ENCODE measurements around the gene GALNTL6. TPM values are rescaled to one million over a fixed set of nuclear protein-coding genes. Genes with fewer than 3 reads are reported as not detected.

Gene GALNTL6
- total and polyA plus RNA-seq, 2 of the 4 experiments (the other 2 are of a cell fraction): under 0.01 TPM; not detected in 1

- Histone ChIP-seq H3K36me3 (ENCODE audit: control insufficient read depth, insufficient read depth, low read length) (no peaks in the 10 kb centered on the region), H2BK5ac (ENCODE audit: low read depth, low read length, poor library complexity, severe bottlenecking) (no peak overlapping the region), H4K20me1 (ENCODE audit: insufficient read depth, low read length) (no peaks in the 10 kb centered on the region), H3K9me1 (ENCODE audit: insufficient read depth, low read length) (no peaks in the 10 kb centered on the region), H3K4me1 (ENCODE audit: control insufficient read depth, insufficient read depth, low read length) (no peaks in the 10 kb centered on the region), H3K4ac (ENCODE audit: low read depth, low read length) (no peak overlapping the region), H3K9ac (ENCODE audit: low read depth, low read length) (no peak overlapping the region), H4K5ac (ENCODE audit: low read depth, low read length) (no peak overlapping the region), H4K8ac (ENCODE audit: low read depth in 2 of 2, low read length in 2 of 2) (no peak overlapping the region), H3K79me1 (ENCODE audit: low read depth in 1 of 2, low read length in 2 of 2) (no peaks in the 10 kb centered on the region), H3K14ac (replicated peaks; ENCODE audit: low read depth, low read length) (no peak overlapping the region), H2AK9ac (replicated peaks; ENCODE audit: low read depth, low read length, poor library complexity) (no peak overlapping the region), H4K91ac (ENCODE audit: insufficient read depth, low read depth, low read length) (no peak overlapping the region), H3K27ac (ENCODE audit: insufficient read depth, low read length) (no peak overlapping the region), H3K27me3 (ENCODE audit: control insufficient read depth, insufficient read depth, low read length) (no peaks in the 10 kb centered on the region), H3K23ac (ENCODE audit: low read depth, low read length) (no peak overlapping the region), H3K4me2 (ENCODE audit: low read depth, low read length) (no peak overlapping the region), H2BK20ac (ENCODE audit: low read depth, low read length) (no peak overlapping the region), H2BK120ac (ENCODE audit: low read depth, low read length) (no peak overlapping the region), H3K9me3 (ENCODE audit: control insufficient read depth, insufficient read depth, low read length) (0 out of 2 replicates have a peak, but pooled peaks cover 2% of the 10 kb centered on the region), H3K4me3 (ENCODE audit: insufficient read depth, low read depth, low read length) (no peak overlapping the region), H2AFZ (replicated peaks; ENCODE audit: low read length, poor library complexity) (no peak overlapping the region), H2BK15ac (ENCODE audit: low read depth, low read length) (no peak overlapping the region), H3K56ac (ENCODE audit: extremely low read depth, insufficient read depth, low read length) (no peak overlapping the region), H2AK5ac (ENCODE audit: low read depth, low read length) (no peak overlapping the region), H3K18ac (ENCODE audit: low read depth, low read length) (no peak overlapping the region)
- TF ChIP-seq SMC3 (IDR thresholded peaks at IDR 0.05; ENCODE audit: low read depth, low read length) (no peak), BHLHE40 (IDR thresholded peaks at IDR 0.05; ENCODE audit: low read depth, low read length) (no peak), FOS (IDR thresholded peaks at IDR 0.05; ENCODE audit: low read depth, low read length) (no peak), MAFK (IDR thresholded peaks at IDR 0.05; ENCODE audit: low read depth, low read length) (no peak), NFE2L2 (IDR thresholded peaks at IDR 0.05; ENCODE audit: low read depth, low read length) (no peak)
- TF ChIP-seq, protein P1, sequence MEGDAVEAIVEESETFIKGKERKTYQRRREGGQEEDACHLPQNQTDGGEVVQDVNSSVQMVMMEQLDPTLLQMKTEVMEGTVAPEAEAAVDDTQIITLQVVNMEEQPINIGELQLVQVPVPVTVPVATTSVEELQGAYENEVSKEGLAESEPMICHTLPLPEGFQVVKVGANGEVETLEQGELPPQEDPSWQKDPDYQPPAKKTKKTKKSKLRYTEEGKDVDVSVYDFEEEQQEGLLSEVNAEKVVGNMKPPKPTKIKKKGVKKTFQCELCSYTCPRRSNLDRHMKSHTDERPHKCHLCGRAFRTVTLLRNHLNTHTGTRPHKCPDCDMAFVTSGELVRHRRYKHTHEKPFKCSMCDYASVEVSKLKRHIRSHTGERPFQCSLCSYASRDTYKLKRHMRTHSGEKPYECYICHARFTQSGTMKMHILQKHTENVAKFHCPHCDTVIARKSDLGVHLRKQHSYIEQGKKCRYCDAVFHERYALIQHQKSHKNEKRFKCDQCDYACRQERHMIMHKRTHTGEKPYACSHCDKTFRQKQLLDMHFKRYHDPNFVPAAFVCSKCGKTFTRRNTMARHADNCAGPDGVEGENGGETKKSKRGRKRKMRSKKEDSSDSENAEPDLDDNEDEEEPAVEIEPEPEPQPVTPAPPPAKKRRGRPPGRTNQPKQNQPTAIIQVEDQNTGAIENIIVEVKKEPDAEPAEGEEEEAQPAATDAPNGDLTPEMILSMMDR (conservative IDR thresholded peaks at IDR 0.05; ENCODE audit: low read depth, low read length): no peak
- BruUV-seq (replicated peaks): no TSS peak
- CTCF ChIA-PET: no interaction called here
- dilution Hi-C loops (cut with HindIII; ENCODE audit: low sequenced_read_pairs, unreplicated experiment) (no loop called here), intact Hi-C loops (cut with micrococcal nuclease) (no loop called here), in situ Hi-C loops (cut with MboI; ENCODE audit: low sequenced_read_pairs) (no loop called here)
- WGBS, 2 experiments (ENCODE audit: extremely low coverage in 2 of 2, insufficient read length in 1 of 2): no CpG with 5 or more reads among the region's 4 CpGs
- no peak for ATAC-seq (ENCODE audit: low read depth)
- no peak for DNase-seq
- POLR2A ChIA-PET (ENCODE audit: unreplicated experiment): no interaction called here
Measured at GRCh38 chr4:171876636-171877035, 63.4 kb downstream of the GALNTL6 start.
